Skeletal muscle satellite cell (primary cell): Measurements from ENCODE around the gene CIB1.

Experiments used
- H3K27me3 ChIP-seq: 2 replicates; pipeline ENCODE4 v1.7.0; 2013; ENCODE audit warnings: low read length; ENCODE audit not compliant: control insufficient read depth, insufficient read depth
- H3K36me3 ChIP-seq: 2 replicates; pipeline ENCODE4 v1.7.0; 2013; ENCODE audit warnings: mild to moderate bottlenecking, control low read depth, low read length; ENCODE audit not compliant: insufficient read depth
- H3K4me1 ChIP-seq: 2 replicates; pipeline ENCODE4 v1.7.0; 2013; ENCODE audit warnings: low read length; ENCODE audit not compliant: control insufficient read depth, insufficient read depth
- H3K4me2 ChIP-seq: 2 replicates; pipeline ENCODE4 v1.7.0; 2013; ENCODE audit warnings: mild to moderate bottlenecking, low read length
- H3K4me3 ChIP-seq: 2 replicates; pipeline ENCODE4 v1.7.0; 2013; ENCODE audit warnings: low read length
- H3K9ac ChIP-seq: 2 replicates; pipeline ENCODE4 v1.7.0; 2013; ENCODE audit warnings: mild to moderate bottlenecking, low read depth, low read length, moderate library complexity
- H3K9me3 ChIP-seq: replicated peaks from 2 replicates; pipeline ENCODE4 v1.7.0; 2013; ENCODE audit warnings: mild to moderate bottlenecking, control low read depth, low read length

Gene CIB1

GRCh38 chr15:90225047-90225446 lies 8.7 kb downstream of the CIB1 start:
- Histone ChIP-seq H3K27me3 (no peaks in the 10 kb centered on the region), H3K9me3 (no peaks in the 10 kb centered on the region), H3K4me2 (no peak overlapping the region), H3K36me3 (peaks cover 26% of the 10 kb centered on the region), H3K4me3 (no peak overlapping the region), H3K9ac (no peak overlapping the region), H3K4me1 (peaks cover 4% of the 10 kb centered on the region)

GRCh38 chr15:90223441-90224165 lies 10.1 kb downstream of the CIB1 start:
- H3K4me1 ChIP-seq, result peaks cover 4% of the 10 kb centered on the region
- H3K4me3 ChIP-seq, result no peak overlapping the region
- no peaks in the 10 kb centered on the region for H3K27me3 ChIP-seq
- no peak overlapping the region for H3K9ac ChIP-seq
- H3K9me3 ChIP-seq, result no peaks in the 10 kb centered on the region
- H3K36me3 ChIP-seq, result peaks cover 14% of the 10 kb centered on the region
- no peak overlapping the region for H3K4me2 ChIP-seq

GRCh38 chr15:90222547-90222946 lies 11.2 kb downstream of the CIB1 start:
- H3K4me1 ChIP-seq, result peaks cover 4% of the 10 kb centered on the region
- no peak overlapping the region for H3K4me2 ChIP-seq
- no peak overlapping the region for H3K4me3 ChIP-seq
- no peaks in the 10 kb centered on the region for H3K9me3 ChIP-seq
- no peak overlapping the region for H3K9ac ChIP-seq
- H3K36me3 ChIP-seq, result peaks cover 6% of the 10 kb centered on the region
- H3K27me3 ChIP-seq, result no peaks in the 10 kb centered on the region

GRCh38 chr15:90221246-90221900 lies 12.4 kb downstream of the CIB1 start:
- H3K27me3 ChIP-seq, result no peaks in the 10 kb centered on the region
- H3K9me3 ChIP-seq, result no peaks in the 10 kb centered on the region
- H3K36me3 ChIP-seq, result peaks cover 6% of the 10 kb centered on the region
- H3K9ac ChIP-seq, result no peak overlapping the region
- H3K4me2 ChIP-seq, result no peak overlapping the region
- peaks cover 4% of the 10 kb centered on the region for H3K4me1 ChIP-seq
- no peak overlapping the region for H3K4me3 ChIP-seq

GRCh38 chr15:90219421-90220141 lies 14.2 kb downstream of the CIB1 start:
- Histone ChIP-seq H3K27me3 (no peaks in the 10 kb centered on the region), H3K9me3 (no peaks in the 10 kb centered on the region), H3K9ac (no peak overlapping the region), H3K4me1 (peaks cover 4% of the 10 kb centered on the region), H3K4me2 (no peak overlapping the region), H3K36me3 (no peaks in the 10 kb centered on the region), H3K4me3 (no peak overlapping the region)

- Histone ChIP-seq H3K9ac (no peak overlapping the region), H3K36me3 (no peaks in the 10 kb centered on the region), H3K4me1 (peaks cover 4% of the 10 kb centered on the region), H3K4me3 (no peak overlapping the region), H3K4me2 (no peak overlapping the region), H3K9me3 (no peaks in the 10 kb centered on the region), H3K27me3 (no peaks in the 10 kb centered on the region)
Observed at GRCh38 chr15:90217671-90218394, 15.9 kb downstream of the CIB1 start.

- no peaks in the 10 kb centered on the region for H3K9me3 ChIP-seq
- H3K27me3 ChIP-seq, result no peaks in the 10 kb centered on the region
- H3K4me1 ChIP-seq, result peaks cover 17% of the 10 kb centered on the region
- no peaks in the 10 kb centered on the region for H3K36me3 ChIP-seq
- H3K4me3 ChIP-seq, result no peak overlapping the region
- H3K9ac ChIP-seq, result no peak overlapping the region
- no peak overlapping the region for H3K4me2 ChIP-seq
Observed at GRCh38 chr15:90214553-90215196, 19.1 kb downstream of the CIB1 start.

- Histone ChIP-seq H3K9me3 (no peaks in the 10 kb centered on the region), H3K27me3 (no peaks in the 10 kb centered on the region), H3K4me1 (peaks cover 17% of the 10 kb centered on the region), H3K4me2 (no peak overlapping the region), H3K9ac (no peak overlapping the region), H3K4me3 (no peak overlapping the region), H3K36me3 (no peaks in the 10 kb centered on the region)
Observed at GRCh38 chr15:90213818-90214204, 19.9 kb downstream of the CIB1 start.

- Histone ChIP-seq H3K4me2 (no peak overlapping the region), H3K4me1 (peaks cover 17% of the 10 kb centered on the region), H3K27me3 (no peaks in the 10 kb centered on the region), H3K9me3 (no peaks in the 10 kb centered on the region), H3K4me3 (no peak overlapping the region), H3K36me3 (no peaks in the 10 kb centered on the region), H3K9ac (no peak overlapping the region)
Observed at GRCh38 chr15:90213122-90213817, 20.5 kb downstream of the CIB1 start.

- Histone ChIP-seq H3K4me3 (no peak overlapping the region), H3K36me3 (no peaks in the 10 kb centered on the region)
Observed at GRCh38 chr15:90212221-90213098, 21.3 kb downstream of the CIB1 start.

More at GRCh38 chr15:90212221-90213098, 21.3 kb downstream of the CIB1 start:
- Histone ChIP-seq H3K4me2 (no peak overlapping the region), H3K27me3 (no peaks in the 10 kb centered on the region), H3K4me1 (peaks cover 17% of the 10 kb centered on the region), H3K9ac (no peak overlapping the region), H3K9me3 (no peaks in the 10 kb centered on the region)
